GM12864 (cell line): ENCODE data around the gene MMP13.

Source experiments
- DNase-seq: peaks from one replicate; pipeline ENCODE4 v3.0.0-alpha.2; 2011; ENCODE audit warnings: low read depth
- H3K4me3 ChIP-seq: 2 replicates; pipeline ENCODE4 v1.5.1; 2011; ENCODE audit warnings: mild to moderate bottlenecking, low read depth, low read length, control low read depth
- CTCF ChIP-seq: IDR thresholded peaks from 2 replicates; pipeline ENCODE4 v1.5.1; 2011; ENCODE audit warnings: low read depth, mild to moderate bottlenecking, moderate library complexity, low read length, control low read depth, inconsistent platforms; ENCODE audit errors: missing control alignments

MMP13 gene

GRCh38 chr11:102900346-102900745 lies 55.2 kb downstream of the MMP13 start:
- no peak for TF ChIP-seq CTCF
- H3K4me3 ChIP-seq: no peak overlapping the region
- no peak for DNase-seq
